ENCODE measurements around the gene C1orf159. TPM values are rescaled to one million over a fixed set of nuclear protein-coding genes. Genes with fewer than 3 reads are reported as not detected.

The C1orf159 gene
- total and polyA plus RNA-seq, 2 donors (not counting 1 experiment from before 2014, with no cell fraction given) = 23.0 to 25.6 TPM

GRCh38 chr1:1149416-1149815 is 33.5 kb upstream of the C1orf159 start:
- H3K4me2 ChIP-seq (replicated peaks; ENCODE audit: low read depth, low read length, poor library complexity, severe bottlenecking) = no peak overlapping the region
- no peaks in the 10 kb centered on the region for H3K36me3 ChIP-seq (replicated peaks in 1 of 2; ENCODE audit: control extremely low read depth in 1 of 2, control insufficient read depth in 1 of 2, extremely low read depth in 1 of 2, insufficient read depth in 2 of 2, low read length in 1 of 2)
- ChIA-PET POLR2A (no interaction called here), CTCF (no interaction called here)
- no peaks in the 10 kb centered on the region for H4K20me1 ChIP-seq (ENCODE audit: control insufficient read depth, insufficient read depth, low read length, poor library complexity, severe bottlenecking)
- Mint-ChIP-seq H3K9me3 (ENCODE audit: insufficient read depth) (peaks cover 6% of the 10 kb centered on the region), H3K27me3 (no peaks in the 10 kb centered on the region), H3K4me3 (no peak overlapping the region), H3K4me1 (peaks cover 5% of the 10 kb centered on the region), H3K27ac (no peak overlapping the region)
- H3K27me3 ChIP-seq (replicated peaks in 1 of 4; ENCODE audit: control extremely low read depth in 1 of 4, control insufficient read depth in 3 of 4, insufficient read depth in 4 of 4, low read length in 3 of 4) = no peaks in the 10 kb centered on the region
- H3K27ac ChIP-seq (ENCODE audit: low read length in 2 of 2) = no peak overlapping the region
- no peak for DNase-seq
- H3K9ac ChIP-seq (ENCODE audit: low read length) = no peak overlapping the region
- H3K4me3 ChIP-seq (ENCODE audit: control extremely low read depth in 1 of 5, extremely low read depth in 1 of 5, insufficient read depth in 1 of 5, low read depth in 2 of 5, low read length in 4 of 5) = no peak overlapping the region
- TF ChIP-seq EZH2 (IDR thresholded peaks at IDR 0.05; ENCODE audit: borderline replicate concordance, insufficient read depth, low read depth, low read length, poor library complexity, severe bottlenecking) = no peak
- no peak for TF ChIP-seq CTCF (IDR thresholded peaks at IDR 0.05)
- no peak for ATAC-seq (ENCODE audit: low read depth)
- peaks cover 12 to 16% of the 10 kb centered on the region in 2 donors for H3K4me1 ChIP-seq (ENCODE audit: control insufficient read depth in 2 of 2, insufficient read depth in 2 of 2, low read length in 2 of 2)
- H2AFZ ChIP-seq (ENCODE audit: insufficient read depth, low read depth, low read length, poor library complexity, severe bottlenecking) = no peak overlapping the region
- H3K9me3 ChIP-seq (ENCODE audit: control extremely low read depth in 1 of 3, control insufficient read depth in 2 of 3, insufficient read depth in 1 of 3, low read length in 2 of 3) = peaks cover 0 to 21% (median 0%) of the 10 kb centered on the region in 3 donors
- 91% methylated on average over 15 of the region's 15 CpGs for WGBS (ENCODE audit: insufficient coverage)
- intact Hi-C loops (cut with micrococcal nuclease) = no loop called here
- H3K79me2 ChIP-seq (ENCODE audit: control insufficient read depth, insufficient read depth, low read length) = no peaks in the 10 kb centered on the region

- H3K9ac ChIP-seq (ENCODE audit: low read length) = no peak overlapping the region
- peaks cover 0 to 18% (median 0%) of the 10 kb centered on the region in 3 donors for H3K9me3 ChIP-seq (ENCODE audit: control extremely low read depth in 1 of 3, control insufficient read depth in 2 of 3, insufficient read depth in 1 of 3, low read length in 2 of 3)
- intact Hi-C loops (cut with micrococcal nuclease) = no loop called here
- H3K27me3 ChIP-seq (replicated peaks in 1 of 4; ENCODE audit: control extremely low read depth in 1 of 4, control insufficient read depth in 3 of 4, insufficient read depth in 4 of 4, low read length in 3 of 4) = no peaks in the 10 kb centered on the region
- H3K36me3 ChIP-seq (replicated peaks in 1 of 2; ENCODE audit: control extremely low read depth in 1 of 2, control insufficient read depth in 1 of 2, extremely low read depth in 1 of 2, insufficient read depth in 2 of 2, low read length in 1 of 2) = no peaks in the 10 kb centered on the region
- TF ChIP-seq EZH2 (IDR thresholded peaks at IDR 0.05; ENCODE audit: borderline replicate concordance, insufficient read depth, low read depth, low read length, poor library complexity, severe bottlenecking) = no peak
- no peak for TF ChIP-seq CTCF (IDR thresholded peaks at IDR 0.05)
- Mint-ChIP-seq H3K4me3 (no peak overlapping the region), H3K27ac (no peak overlapping the region), H3K4me1 (peaks cover 13% of the 10 kb centered on the region), H3K27me3 (no peaks in the 10 kb centered on the region), H3K9me3 (ENCODE audit: insufficient read depth) (peaks cover 6% of the 10 kb centered on the region)
- H3K4me3 ChIP-seq (ENCODE audit: control extremely low read depth in 1 of 5, extremely low read depth in 1 of 5, insufficient read depth in 1 of 5, low read depth in 2 of 5, low read length in 4 of 5) = no peak overlapping the region
- H2AFZ ChIP-seq (ENCODE audit: insufficient read depth, low read depth, low read length, poor library complexity, severe bottlenecking) = no peak overlapping the region
- H3K79me2 ChIP-seq (ENCODE audit: control insufficient read depth, insufficient read depth, low read length) = no peaks in the 10 kb centered on the region
- CTCF ChIA-PET = no interaction called here
- peaks cover 21 to 24% of the 10 kb centered on the region in 2 donors for H3K4me1 ChIP-seq (ENCODE audit: control insufficient read depth in 2 of 2, insufficient read depth in 2 of 2, low read length in 2 of 2)
- no peak overlapping the region for H3K4me2 ChIP-seq (replicated peaks; ENCODE audit: low read depth, low read length, poor library complexity, severe bottlenecking)
- POLR2A ChIA-PET = interaction anchor here (1.3 kb wide), 1 partner anchor 9 kb away, joined by 6 read pairs; no protein-coding TSS in a partner anchor
- DNase-seq = no peak
- H4K20me1 ChIP-seq (ENCODE audit: control insufficient read depth, insufficient read depth, low read length, poor library complexity, severe bottlenecking) = no peaks in the 10 kb centered on the region
- 93% methylated on average over 23 of the region's 24 CpGs for WGBS (ENCODE audit: insufficient coverage)
- ATAC-seq (ENCODE audit: low read depth) = no peak
- no peak overlapping the region for H3K27ac ChIP-seq (ENCODE audit: low read length in 2 of 2)
These were observed 32.7 kb upstream of the C1orf159 start for GRCh38 chr1:1148569-1148968.
